ENCODE data around the gene RBM47. TPM values are rescaled to one million over a fixed set of nuclear protein-coding genes. Genes with fewer than 3 reads are reported as not detected.

Gene RBM47
- total and polyA plus RNA-seq, 2 donors (not counting 1 experiment from before 2014, with no cell fraction given) = 5.6 to 12.9 TPM

DNA sequence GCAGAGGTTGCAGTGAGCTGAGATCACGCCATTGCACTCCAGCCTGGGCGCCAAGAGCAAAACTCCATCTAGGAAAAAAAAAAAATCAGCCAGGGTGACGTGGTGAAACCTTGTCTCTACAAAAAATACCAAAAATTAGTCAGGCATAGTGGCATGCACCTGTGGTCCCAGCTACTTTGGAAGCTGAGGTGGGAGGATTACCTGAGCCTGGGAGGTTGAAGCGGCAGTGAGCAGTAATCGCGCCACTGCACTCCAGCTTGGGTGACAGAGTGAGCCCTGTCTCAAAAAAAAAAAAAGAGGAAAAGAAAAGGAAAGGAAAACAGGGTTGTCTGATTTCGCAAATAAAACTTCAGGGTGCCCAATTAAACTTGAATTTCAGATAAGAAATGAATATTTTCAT is 106.1 kb downstream of the RBM47 start:
- Histone ChIP-seq H4K20me1 (ENCODE audit: control insufficient read depth, insufficient read depth, low read length, poor library complexity, severe bottlenecking) (no peaks in the 10 kb centered on the region), H3K9me3 (ENCODE audit: control extremely low read depth in 1 of 3, control insufficient read depth in 2 of 3, insufficient read depth in 1 of 3, low read length in 2 of 3) (no peaks in the 10 kb centered on the region), H3K4me1 (ENCODE audit: control insufficient read depth in 2 of 2, insufficient read depth in 2 of 2, low read length in 2 of 2) (peaks cover 0 to 4% of the 10 kb centered on the region in 2 donors), H3K36me3 (replicated peaks in 1 of 2; ENCODE audit: control extremely low read depth in 1 of 2, control insufficient read depth in 1 of 2, extremely low read depth in 1 of 2, insufficient read depth in 2 of 2, low read length in 1 of 2) (no peaks in the 10 kb centered on the region), H2AFZ (ENCODE audit: insufficient read depth, low read depth, low read length, poor library complexity, severe bottlenecking) (no peak overlapping the region), H3K9ac (ENCODE audit: low read length) (no peak overlapping the region), H3K79me2 (ENCODE audit: control insufficient read depth, insufficient read depth, low read length) (no peaks in the 10 kb centered on the region), H3K4me3 (ENCODE audit: control extremely low read depth in 1 of 5, extremely low read depth in 1 of 5, insufficient read depth in 1 of 5, low read depth in 2 of 5, low read length in 4 of 5) (no peak overlapping the region), H3K27ac (ENCODE audit: low read length in 2 of 2) (no peak overlapping the region), H3K4me2 (replicated peaks; ENCODE audit: low read depth, low read length, poor library complexity, severe bottlenecking) (no peak overlapping the region), H3K27me3 (replicated peaks in 1 of 4; ENCODE audit: control extremely low read depth in 1 of 4, control insufficient read depth in 3 of 4, insufficient read depth in 4 of 4, low read length in 3 of 4) (no peaks in the 10 kb centered on the region)
- TF ChIP-seq, protein P1, sequence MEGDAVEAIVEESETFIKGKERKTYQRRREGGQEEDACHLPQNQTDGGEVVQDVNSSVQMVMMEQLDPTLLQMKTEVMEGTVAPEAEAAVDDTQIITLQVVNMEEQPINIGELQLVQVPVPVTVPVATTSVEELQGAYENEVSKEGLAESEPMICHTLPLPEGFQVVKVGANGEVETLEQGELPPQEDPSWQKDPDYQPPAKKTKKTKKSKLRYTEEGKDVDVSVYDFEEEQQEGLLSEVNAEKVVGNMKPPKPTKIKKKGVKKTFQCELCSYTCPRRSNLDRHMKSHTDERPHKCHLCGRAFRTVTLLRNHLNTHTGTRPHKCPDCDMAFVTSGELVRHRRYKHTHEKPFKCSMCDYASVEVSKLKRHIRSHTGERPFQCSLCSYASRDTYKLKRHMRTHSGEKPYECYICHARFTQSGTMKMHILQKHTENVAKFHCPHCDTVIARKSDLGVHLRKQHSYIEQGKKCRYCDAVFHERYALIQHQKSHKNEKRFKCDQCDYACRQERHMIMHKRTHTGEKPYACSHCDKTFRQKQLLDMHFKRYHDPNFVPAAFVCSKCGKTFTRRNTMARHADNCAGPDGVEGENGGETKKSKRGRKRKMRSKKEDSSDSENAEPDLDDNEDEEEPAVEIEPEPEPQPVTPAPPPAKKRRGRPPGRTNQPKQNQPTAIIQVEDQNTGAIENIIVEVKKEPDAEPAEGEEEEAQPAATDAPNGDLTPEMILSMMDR (IDR thresholded peaks at IDR 0.05) = no peak
- TF ChIP-seq EZH2 (IDR thresholded peaks at IDR 0.05; ENCODE audit: borderline replicate concordance, insufficient read depth, low read depth, low read length, poor library complexity, severe bottlenecking) = no peak
- H3K9me3 Mint-ChIP-seq (ENCODE audit: insufficient read depth) = no peaks in the 10 kb centered on the region
- no peaks in the 10 kb centered on the region for H3K27me3 Mint-ChIP-seq
- 93% methylated on average over 5 of the region's 7 CpGs for WGBS (ENCODE audit: insufficient coverage)
- H3K4me1 Mint-ChIP-seq = peaks cover 10% of the 10 kb centered on the region
- DNase-seq = no peak
- ATAC-seq (ENCODE audit: low read depth) = no peak
- CTCF ChIA-PET = interaction anchor here (1.0 kb wide), 1 partner anchor 27 kb away, joined by 3 read pairs; no protein-coding TSS in a partner anchor
- intact Hi-C loops (cut with micrococcal nuclease) = no loop called here
- no peak overlapping the region for H3K27ac Mint-ChIP-seq
- no peak overlapping the region for H3K4me3 Mint-ChIP-seq
- POLR2A ChIA-PET = no interaction called here

- peaks cover 18% of the 10 kb centered on the region for H3K4me1 Mint-ChIP-seq
- H3K79me2 ChIP-seq (ENCODE audit: control insufficient read depth, insufficient read depth, low read length) = no peaks in the 10 kb centered on the region
- CTCF ChIA-PET = no interaction called here
- H4K20me1 ChIP-seq (ENCODE audit: control insufficient read depth, insufficient read depth, low read length, poor library complexity, severe bottlenecking) = no peaks in the 10 kb centered on the region
- no peaks in the 10 kb centered on the region for H3K9me3 ChIP-seq (ENCODE audit: control extremely low read depth in 1 of 3, control insufficient read depth in 2 of 3, insufficient read depth in 1 of 3, low read length in 2 of 3)
- intact Hi-C loops (cut with micrococcal nuclease) = no loop called here
- TF ChIP-seq EZH2 (IDR thresholded peaks at IDR 0.05; ENCODE audit: borderline replicate concordance, insufficient read depth, low read depth, low read length, poor library complexity, severe bottlenecking) = no peak
- TF ChIP-seq, protein P1 (IDR thresholded peaks at IDR 0.05) = no peak
- WGBS (ENCODE audit: insufficient coverage) = 50% methylated on average over 1 of the region's 2 CpGs
- no peak overlapping the region for H3K4me2 ChIP-seq (replicated peaks; ENCODE audit: low read depth, low read length, poor library complexity, severe bottlenecking)
- POLR2A ChIA-PET = no interaction called here
- DNase-seq = no peak
- H3K27ac ChIP-seq (ENCODE audit: low read length in 2 of 2) = no peak overlapping the region
- no peaks in the 10 kb centered on the region for H3K27me3 Mint-ChIP-seq
- H3K36me3 ChIP-seq (replicated peaks in 1 of 2; ENCODE audit: control extremely low read depth in 1 of 2, control insufficient read depth in 1 of 2, extremely low read depth in 1 of 2, insufficient read depth in 2 of 2, low read length in 1 of 2) = no peaks in the 10 kb centered on the region
- no peaks in the 10 kb centered on the region for H3K27me3 ChIP-seq (replicated peaks in 1 of 4; ENCODE audit: control extremely low read depth in 1 of 4, control insufficient read depth in 3 of 4, insufficient read depth in 4 of 4, low read length in 3 of 4)
- H2AFZ ChIP-seq (ENCODE audit: insufficient read depth, low read depth, low read length, poor library complexity, severe bottlenecking) = no peak overlapping the region
- peaks cover 0 to 8% of the 10 kb centered on the region in 2 donors for H3K4me1 ChIP-seq (ENCODE audit: control insufficient read depth in 2 of 2, insufficient read depth in 2 of 2, low read length in 2 of 2)
- H3K4me3 Mint-ChIP-seq = no peak overlapping the region
- no peak overlapping the region for H3K4me3 ChIP-seq (ENCODE audit: control extremely low read depth in 1 of 5, extremely low read depth in 1 of 5, insufficient read depth in 1 of 5, low read depth in 2 of 5, low read length in 4 of 5)
- no peak overlapping the region for H3K27ac Mint-ChIP-seq
- H3K9me3 Mint-ChIP-seq (ENCODE audit: insufficient read depth) = no peaks in the 10 kb centered on the region
- no peak for ATAC-seq (ENCODE audit: low read depth)
- no peak overlapping the region for H3K9ac ChIP-seq (ENCODE audit: low read length)
Measured at GRCh38 chr4:40521957-40522356, 107.7 kb downstream of the RBM47 start.

All from B cell (primary cell).